ENCODE results near the gene IZUMO3.
"Not testable (repeated sequence)": the region's sequence is repeated elsewhere in the genome, so short reads cannot be mapped to it uniquely, and the experiment has no call there.

Gene IZUMO3, protein sequence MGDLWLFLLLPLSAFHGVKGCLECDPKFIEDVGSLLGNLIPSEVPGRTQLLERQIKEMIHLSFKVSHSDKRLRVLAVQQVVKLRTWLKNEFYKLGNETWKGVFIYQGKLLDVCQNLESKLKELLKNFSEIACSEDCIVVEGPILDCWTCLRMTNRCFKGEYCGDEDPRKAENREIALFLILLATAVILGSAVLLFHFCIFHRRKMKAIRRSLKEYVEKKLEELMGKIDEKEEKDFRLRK

DNA sequence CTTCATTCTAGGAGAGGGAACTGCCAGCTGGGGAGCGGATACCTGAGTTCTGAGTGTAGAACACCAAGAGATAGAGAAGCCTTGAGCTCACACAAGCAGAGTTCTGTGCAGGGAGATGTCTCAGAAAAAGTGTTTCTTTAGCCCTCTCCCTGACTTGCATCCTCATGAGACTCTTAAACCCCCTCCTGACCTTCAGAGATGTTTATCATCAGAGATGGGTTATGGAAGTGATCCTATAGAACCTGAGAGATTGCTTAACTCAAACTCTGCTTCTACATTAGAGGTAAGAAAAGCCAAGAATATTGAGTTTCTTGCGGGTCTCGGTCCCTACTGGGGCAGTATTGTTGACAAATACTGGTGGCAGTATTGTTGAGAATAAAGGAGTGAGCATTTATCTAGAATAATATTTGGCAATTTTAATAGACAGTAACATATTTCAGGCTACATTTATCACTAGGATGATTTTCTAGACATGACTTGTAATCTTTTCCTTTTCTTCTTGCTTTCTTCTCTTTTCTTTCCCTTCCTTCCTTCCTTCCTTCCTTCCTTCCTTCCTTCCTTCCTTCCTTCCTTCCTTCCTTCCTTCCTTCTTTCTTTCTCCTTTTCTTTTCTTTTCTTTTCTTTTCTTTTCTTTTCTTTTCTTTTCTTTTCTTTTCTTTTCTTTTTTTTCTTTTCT lies at the start of gene IZUMO3:
Gene IZUMO3, minus strand, starts transcription at position 51 of the 676 bp plus-strand sequence. CDS start 248 bp downstream, outside the sequence.
- DNase-seq (ENCODE audit: low read depth): no peak

DNA sequence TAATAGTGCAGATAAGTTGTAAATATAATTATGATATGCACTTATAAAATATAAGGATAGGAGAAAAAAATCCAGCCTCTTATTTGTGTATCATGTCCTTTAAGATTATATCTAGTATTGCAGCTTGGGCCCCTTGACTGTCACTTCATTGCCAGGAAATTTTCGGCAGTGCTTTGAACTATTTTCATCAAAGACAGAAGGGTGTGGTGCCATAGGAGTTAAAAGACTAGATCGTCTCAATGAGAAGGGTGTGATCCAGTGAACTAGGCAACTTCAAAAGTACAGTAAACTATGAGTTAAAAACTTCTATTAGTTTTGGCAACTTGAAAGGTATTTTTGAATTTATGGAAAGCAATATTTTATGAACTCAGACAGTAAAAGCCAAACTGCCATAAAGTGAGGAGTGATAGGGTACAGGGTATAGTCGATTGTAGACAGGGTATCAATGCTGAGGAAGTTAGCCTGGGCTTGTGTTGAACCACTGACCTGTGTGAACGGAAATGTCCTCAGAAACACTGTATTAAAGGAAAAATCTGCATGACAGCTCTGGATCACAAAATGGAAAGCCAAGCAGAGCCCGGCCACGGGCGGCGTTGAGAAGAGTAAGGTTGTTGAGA lies 48.6 kb upstream of the IZUMO3 start:
- DNase-seq (ENCODE audit: low read depth): no peak

DNA sequence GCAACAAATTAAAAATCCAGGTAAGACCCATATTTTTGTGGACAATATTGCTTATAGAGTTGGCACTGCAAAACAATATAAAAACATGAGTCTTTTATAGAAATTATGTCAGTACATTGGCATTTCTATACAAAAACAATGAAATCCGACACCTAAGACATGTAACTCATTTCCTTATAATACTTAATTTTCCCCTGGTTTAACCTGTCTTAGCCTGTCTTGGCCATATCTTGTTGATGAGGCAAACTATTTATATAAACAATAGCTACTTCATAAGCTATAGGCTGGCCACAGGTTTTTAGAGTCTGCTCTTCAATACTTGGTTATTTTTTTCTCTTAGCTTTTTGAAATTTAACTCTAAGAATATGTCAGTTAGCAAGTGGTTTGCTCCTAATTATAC lies 44.7 kb upstream of the IZUMO3 start:
- no peak for DNase-seq (ENCODE audit: low read depth)

DNA sequence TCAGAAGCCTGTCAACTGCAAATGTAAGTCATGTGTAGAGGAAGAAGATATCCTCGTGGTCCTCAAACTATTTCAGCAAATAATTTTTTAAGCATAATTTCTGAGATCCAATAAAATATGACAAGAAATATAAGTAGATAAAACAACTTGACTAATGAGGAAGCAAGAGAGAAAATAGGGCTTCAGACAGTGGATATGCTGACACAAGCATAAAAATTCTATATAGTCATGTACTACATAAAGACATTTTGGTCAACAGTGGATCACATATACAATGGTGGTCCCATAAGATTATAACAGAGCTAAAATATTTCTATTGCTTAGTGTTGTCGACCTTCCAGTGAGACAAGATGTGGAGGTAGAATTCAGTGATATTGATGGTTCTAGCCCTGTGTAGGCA lies 42.2 kb upstream of the IZUMO3 start:
- DNase-seq (ENCODE audit: low read depth): no peak

GRCh38 chr9:24582146-24583126 lies 36.7 kb upstream of the IZUMO3 start:
- DNase-seq (ENCODE audit: low read depth): no peak

DNA sequence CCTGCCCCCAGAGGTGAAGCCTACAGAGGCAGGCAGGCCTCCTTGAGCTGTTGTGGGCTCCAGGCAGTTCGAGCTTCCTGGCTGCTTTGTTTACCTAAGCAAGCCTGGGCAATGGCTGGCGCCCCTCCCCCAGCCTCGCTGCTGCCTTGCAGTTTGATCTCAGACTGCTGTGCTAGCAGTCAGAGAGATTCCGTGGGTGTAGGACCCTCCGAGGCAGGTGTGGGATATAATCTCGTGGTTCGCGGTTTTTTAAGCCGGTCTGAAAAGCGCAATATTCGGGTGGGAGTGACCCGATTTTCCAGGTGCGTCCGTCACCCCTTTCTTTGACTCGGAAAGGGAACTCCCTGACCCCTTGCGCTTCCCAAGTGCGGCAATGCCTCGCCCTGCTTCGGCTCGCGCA lies 34.3 kb upstream of the IZUMO3 start:
- not testable (repeated sequence) for DNase-seq (ENCODE audit: low read depth)

GRCh38 chr9:24572406-24572805 lies 26.7 kb upstream of the IZUMO3 start:
- DNase-seq (ENCODE audit: low read depth): no peak

GRCh38 chr9:24561957-24562356 lies 16.3 kb upstream of the IZUMO3 start:
- no peak for DNase-seq (ENCODE audit: low read depth)

DNA sequence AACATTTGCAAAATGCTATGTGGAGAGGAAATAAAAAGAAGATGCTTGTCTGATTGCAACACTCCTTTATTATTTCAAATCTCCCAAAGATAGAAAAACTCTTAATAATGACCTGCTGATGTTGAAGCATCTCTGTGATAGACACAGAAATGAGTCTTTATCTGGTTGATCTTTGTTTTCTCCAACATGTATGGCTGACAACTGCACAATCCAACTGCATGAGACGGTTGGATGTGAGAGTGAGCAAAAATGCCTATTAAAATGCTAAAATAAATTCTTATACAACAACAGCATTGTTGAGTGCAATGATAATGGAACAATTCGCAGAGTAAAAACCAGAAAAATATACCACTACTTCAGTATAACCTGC lies 7.5 kb upstream of the IZUMO3 start:
- no peak for DNase-seq (ENCODE audit: low read depth)

DNA sequence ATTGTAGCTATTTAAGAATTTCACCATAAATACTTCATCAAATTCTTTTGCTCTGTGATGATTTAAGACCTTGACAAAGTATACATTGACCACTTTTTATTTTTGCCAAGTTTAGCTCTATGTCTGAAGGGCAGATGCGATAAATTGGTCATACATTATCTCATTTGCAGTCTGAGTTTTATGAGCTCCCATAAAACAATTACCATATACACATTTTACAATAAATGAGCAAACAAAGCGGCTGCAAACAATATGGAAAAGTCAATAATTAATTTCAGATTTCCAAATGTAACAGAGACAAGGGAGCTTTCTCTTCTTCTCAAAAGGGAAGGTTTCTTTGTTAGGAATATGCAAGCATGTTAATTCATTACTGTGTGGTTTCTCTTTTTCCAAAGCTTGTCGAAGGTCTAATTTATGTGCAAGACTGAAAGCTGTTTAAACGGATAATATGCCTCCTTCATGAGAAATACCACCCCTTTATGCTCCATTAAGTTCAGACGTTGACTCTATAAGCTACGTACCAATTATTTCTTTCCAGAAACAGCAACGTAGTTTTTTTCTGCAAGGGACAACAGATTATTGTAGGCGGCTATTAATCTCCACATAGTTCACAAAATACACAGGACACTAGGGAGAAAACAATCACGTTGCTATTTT lies 7.0 kb upstream of the IZUMO3 start:
- DNase-seq (ENCODE audit: low read depth): no peak

GRCh38 chr9:24545285-24545684 lies 412 bp downstream of the IZUMO3 start:
- no peak for DNase-seq (ENCODE audit: low read depth)

DNA sequence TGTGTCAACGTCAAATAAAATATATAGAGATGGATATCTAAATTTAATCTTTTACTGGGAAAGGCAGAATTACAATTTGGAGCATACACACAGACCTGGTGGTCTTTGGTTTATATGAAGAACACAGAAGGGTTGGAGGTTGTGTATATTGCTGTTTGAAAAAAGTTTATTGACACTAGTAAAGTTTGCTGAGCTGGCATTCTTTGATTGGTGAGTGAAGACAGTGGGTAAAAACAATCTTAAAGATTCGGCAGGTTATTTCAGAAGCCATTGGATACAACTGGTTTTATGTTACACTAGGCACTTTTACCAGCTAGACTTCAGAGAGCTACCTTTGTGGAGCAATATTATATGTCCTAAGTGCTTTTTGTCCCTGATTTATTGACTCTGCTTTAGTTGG lies 27.2 kb downstream of the IZUMO3 start:
- DNase-seq (ENCODE audit: low read depth): no peak

GRCh38 chr9:24516463-24516862 lies 29.2 kb downstream of the IZUMO3 start:
- DNase-seq (ENCODE audit: low read depth): no peak

DNA sequence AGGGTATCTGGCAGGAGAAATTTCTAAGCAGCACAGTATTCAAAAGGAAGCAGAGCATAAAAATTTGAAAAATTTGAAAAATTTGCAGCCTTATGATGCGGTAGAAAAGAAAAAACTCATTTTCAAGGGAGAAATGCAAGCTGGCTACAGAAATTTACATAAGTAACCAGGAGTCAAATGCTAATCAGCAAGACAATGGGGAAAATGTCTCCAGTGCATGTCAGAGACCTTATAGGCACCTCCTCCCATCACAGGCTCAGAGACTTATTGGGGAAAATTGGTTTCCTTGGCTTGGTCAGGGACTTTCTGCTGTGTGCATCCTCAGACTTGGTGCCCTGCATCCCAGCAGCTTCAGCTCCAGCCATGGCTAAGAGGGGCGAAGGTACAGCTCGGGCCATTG lies 35.8 kb downstream of the IZUMO3 start:
- DNase-seq (ENCODE audit: low read depth): no peak

GRCh38 chr9:24504521-24504920 lies 41.2 kb downstream of the IZUMO3 start:
- no peak for DNase-seq (ENCODE audit: low read depth)

DNA sequence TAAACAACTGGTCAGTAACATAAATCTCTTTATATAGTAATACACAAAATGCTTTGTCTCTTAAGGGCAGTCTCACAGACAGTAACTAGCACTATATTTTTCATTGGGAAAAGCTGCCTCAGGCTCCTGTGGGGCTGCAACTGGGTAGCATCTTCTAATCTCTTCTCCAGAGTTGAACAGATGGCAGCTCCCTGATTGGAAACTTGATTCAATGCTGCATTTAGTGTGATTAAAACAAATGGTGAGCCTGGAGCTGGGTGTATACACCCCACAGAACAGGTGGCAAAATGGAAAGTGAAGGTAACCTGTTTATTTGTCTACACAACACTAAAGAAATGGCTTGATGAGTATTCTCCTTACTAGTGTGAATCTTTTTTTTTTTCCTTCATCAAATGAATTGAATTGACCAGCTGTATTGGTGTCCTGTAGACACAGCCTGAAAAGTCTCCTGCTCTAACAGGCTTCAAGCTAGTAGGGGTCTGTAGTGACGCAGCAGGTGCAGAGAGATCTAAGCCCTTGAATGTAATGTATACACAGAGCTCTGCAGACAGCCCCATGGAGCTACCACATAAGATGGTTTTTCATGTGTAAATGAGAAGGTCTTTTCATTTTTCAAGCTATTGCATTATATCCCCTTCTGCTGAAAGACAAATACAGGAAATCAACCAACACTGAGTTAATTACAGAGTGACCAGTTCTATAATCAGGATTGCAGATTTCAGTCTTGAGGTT lies 43.3 kb downstream of the IZUMO3 start:
- no peak for DNase-seq (ENCODE audit: low read depth)

- DNase-seq (ENCODE audit: low read depth): no peak
Measured at GRCh38 chr9:24500761-24501160, 44.9 kb downstream of the IZUMO3 start.

DNA sequence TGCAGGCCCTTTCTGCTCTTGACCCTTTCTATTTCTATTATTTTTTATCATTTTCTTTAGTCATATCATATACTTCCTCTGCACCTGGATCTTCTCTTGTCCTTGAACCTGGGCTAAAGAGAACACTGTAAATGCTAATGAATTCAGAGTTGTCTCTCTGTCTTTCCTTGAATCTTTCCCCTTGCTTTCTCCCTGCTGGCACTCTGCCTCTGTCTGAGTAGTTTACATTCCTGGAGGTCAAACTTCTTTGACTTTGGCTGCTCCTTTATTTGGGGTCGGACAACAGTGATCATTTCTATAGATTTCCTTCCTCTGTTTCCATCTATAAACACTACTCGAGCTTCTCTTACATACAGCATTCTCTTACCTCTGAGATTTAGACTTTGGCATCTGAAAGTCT lies 47.1 kb downstream of the IZUMO3 start:
- DNase-seq (ENCODE audit: low read depth): no peak

- no peak for DNase-seq (ENCODE audit: low read depth)
Measured at GRCh38 chr9:24497671-24498070, 48.0 kb downstream of the IZUMO3 start.

Data from EH (cell line).